Adrenal gland (tissue), 12 donors: ENCODE results near the gene LILRB5. TPM values are rescaled to one million over a fixed set of nuclear protein-coding genes. Genes with fewer than 3 reads are reported as not detected.
"Not testable (repeated sequence)": the region's sequence is repeated elsewhere in the genome, so short reads cannot be mapped to it uniquely, and the experiment has no call there.

Experiments
- DNase-seq, 7 donors: peaks; one replicate each; pipeline ENCODE4 v3.0.0-alpha.2; 2019 to 2020
- H3K27ac ChIP-seq, 5 donors: fragments of 200-600 bp; sonication (generic) in 4 of 5; 1 replicate in 3 of 5; 2 replicates in 2 of 5; pipeline versions ENCODE4 v1.5.1 to v1.8.0; 2016 to 2020; ENCODE audit warnings: mild to moderate bottlenecking in 1 of 5
- H3K27me3 ChIP-seq: fragments of 200-600 bp; 2 replicates; pipeline ENCODE4 v1.8.0; 2021
- H3K36me3 ChIP-seq, 2 donors: fragments of 200-600 bp; replicated peaks in 1 of 2; 1 replicate in 1 of 2; 2 replicates in 1 of 2; pipeline versions ENCODE4 v1.5.1 to v1.8.0; 2018 to 2022
- H3K4me1 ChIP-seq, 2 donors: fragments of 200-600 bp; replicated peaks in 1 of 2; 1 replicate in 1 of 2; 2 replicates in 1 of 2; pipeline versions ENCODE4 v1.5.1 to v1.8.0; 2018 to 2021
- H3K4me3 ChIP-seq, 4 donors: fragments of 200-600 bp; sonication (generic) in 3 of 4; one replicate each; pipeline ENCODE4 v1.5.1; 2016 to 2018
- H3K9me3 ChIP-seq, 3 donors: fragments of 200-600 bp; sonication (generic) in 1 of 3; replicated peaks in 1 of 3; 1 replicate in 2 of 3; 2 replicates in 1 of 3; pipeline versions ENCODE4 v1.5.1 to v1.8.0; 2016 to 2021
- POLR2A ChIP-seq, 2 donors: fragments of 450-650 bp; IDR thresholded peaks; one replicate each; pipeline ENCODE4 v1.6.1; 2017; ENCODE audit warnings: antibody characterized with exemption in 2 of 2, mild to moderate bottlenecking in 2 of 2, moderate library complexity in 1 of 2
- WGBS, 4 donors: extraction: QIAGEN DNeasy Blood & Tissue Kit in 2 of 4; methylation state at CpG; one replicate each; pipeline versions ENCODE4 v1.1.5 to v1.1.7; 2013 to 2017; 5-methylcytosine and 5-hydroxymethylcytosine counted together
- intact Hi-C, 2 donors: fragments of 100-400 bp; cut with DNase I; formaldehyde crosslinking; loops; one replicate each; pipeline versions ENCODE4 v1.14.1 to v1.15.0; 2022 to 2023
- polyA plus RNA-seq, 3 donors: library from polyadenylated mRNA; stranded (reverse); fragments of 200-250 nt in 2 of 3; fragments of 350-450 nt in 1 of 3; fragmentation: Illumina TruSeq in 1 of 3; extraction: RNeasy Lipid Tissue Mini Kit (QIAGEN cat#74804) in 1 of 3; gene quantifications; one replicate each; pipeline ENCODE4 v1.2.3, GENCODE V29; 2013 to 2014
- total RNA-seq, 9 donors: library from RNA; depleted of rRNA in 4 of 9; stranded (reverse); fragments of >200 nt in 4 of 9; fragments of 120-200 nt in 1 of 9; fragmentation: NEBNext Ultra II Directional in 1 of 9; extraction: Animal tissue kit (Norgen Biotek cat#: 25700) in 1 of 9; gene quantifications; one replicate each; pipeline versions ENCODE4 v1.1.0 to v1.2.4, GENCODE V29; 2013 to 2023
- TF ChIP-seq, protein P1 (sequence below), 6 experiments: fragments of 450-650 bp in 4 of 6; fragments of 200-600 bp in 2 of 6; sonication (generic) in 1 of 6; IDR thresholded peaks; 1 replicate in 5 of 6; 2 replicates in 1 of 6; pipeline versions ENCODE4 v1.5.1 to v1.8.0; 2016 to 2021; ENCODE audit warnings: antibody characterized with exemption in 6 of 6, mild to moderate bottlenecking in 2 of 6, moderate library complexity in 1 of 6
- donor health status: healthy with polysubstance abuse.
- donor health status: Bipolar disorder and iron deficiency.
- donor health status: DM: yes; HTN: yes; CAD: no.
- donor health status: DM: no; HTN: no; CAD: no.
- donor health status: DM: no; HTN: no; CAD: no.
- donor health status: DM: yes; HTN: yes; CAD: no.

LILRB5 gene
- total and polyA plus RNA-seq, 12 donors: 4.2 to 68.6 (median 29.2) TPM

DNA sequence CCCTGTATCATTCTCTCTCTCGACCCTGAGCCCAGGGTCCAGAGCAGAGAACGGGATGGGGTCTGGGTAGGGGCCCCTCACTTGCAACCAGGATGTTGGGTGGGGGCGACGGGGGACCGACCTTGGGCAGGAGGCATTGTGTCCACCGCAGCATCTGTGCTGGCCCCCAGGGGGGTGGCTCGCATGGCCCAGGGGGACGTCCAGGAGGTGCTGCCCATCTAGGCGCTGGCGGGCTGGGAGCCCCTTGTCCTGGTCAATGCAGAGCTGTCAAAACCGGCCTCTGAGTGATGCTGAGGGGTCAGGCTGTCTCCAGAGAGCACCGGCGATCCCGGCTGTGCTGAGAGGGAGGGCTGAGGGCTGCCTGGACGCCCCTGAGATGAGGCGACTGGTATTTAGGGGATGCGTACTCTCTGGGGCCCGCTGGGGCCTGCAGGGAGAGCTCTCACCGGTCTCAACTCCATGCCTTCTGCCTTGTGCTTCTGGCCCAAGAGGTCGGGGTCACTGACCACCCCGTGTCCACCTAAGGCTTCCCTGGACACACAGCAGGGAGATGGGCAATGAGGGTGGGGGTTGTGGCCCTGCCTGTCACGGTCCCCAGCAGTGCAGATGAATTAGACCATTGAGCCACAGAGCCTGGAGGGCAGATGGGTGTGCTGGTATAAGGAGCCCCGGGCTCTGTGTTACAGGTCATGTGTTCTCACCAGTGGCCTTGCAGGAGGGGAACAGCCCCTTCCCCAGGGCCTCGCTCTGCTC lies 47.8 kb downstream of the LILRB5 start:
- Histone ChIP-seq H3K36me3 (peaks cover 0 to 41% of the 10 kb centered on the region in 2 donors), H3K27me3 (no peaks in the 10 kb centered on the region), H3K27ac (peak overlapping the region; percentile 82 to 100 (median 95)), H3K9me3 (no peaks in the 10 kb centered on the region), H3K4me1 (peaks cover 41 to 64% of the 10 kb centered on the region in 2 donors), H3K4me3 (no peak overlapping the region)
- WGBS, 4 donors: 30 to 62% (median 59%) methylated on average over 9 to 24 of the region's 24 CpGs
- peak in 1 of 2 donors; percentile 10 for TF ChIP-seq POLR2A (IDR thresholded peaks at IDR 0.05)
- TF ChIP-seq, protein P1, sequence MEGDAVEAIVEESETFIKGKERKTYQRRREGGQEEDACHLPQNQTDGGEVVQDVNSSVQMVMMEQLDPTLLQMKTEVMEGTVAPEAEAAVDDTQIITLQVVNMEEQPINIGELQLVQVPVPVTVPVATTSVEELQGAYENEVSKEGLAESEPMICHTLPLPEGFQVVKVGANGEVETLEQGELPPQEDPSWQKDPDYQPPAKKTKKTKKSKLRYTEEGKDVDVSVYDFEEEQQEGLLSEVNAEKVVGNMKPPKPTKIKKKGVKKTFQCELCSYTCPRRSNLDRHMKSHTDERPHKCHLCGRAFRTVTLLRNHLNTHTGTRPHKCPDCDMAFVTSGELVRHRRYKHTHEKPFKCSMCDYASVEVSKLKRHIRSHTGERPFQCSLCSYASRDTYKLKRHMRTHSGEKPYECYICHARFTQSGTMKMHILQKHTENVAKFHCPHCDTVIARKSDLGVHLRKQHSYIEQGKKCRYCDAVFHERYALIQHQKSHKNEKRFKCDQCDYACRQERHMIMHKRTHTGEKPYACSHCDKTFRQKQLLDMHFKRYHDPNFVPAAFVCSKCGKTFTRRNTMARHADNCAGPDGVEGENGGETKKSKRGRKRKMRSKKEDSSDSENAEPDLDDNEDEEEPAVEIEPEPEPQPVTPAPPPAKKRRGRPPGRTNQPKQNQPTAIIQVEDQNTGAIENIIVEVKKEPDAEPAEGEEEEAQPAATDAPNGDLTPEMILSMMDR (IDR thresholded peaks at IDR 0.05): no peak
- intact Hi-C loops: no loop called here
- DNase-seq: peak in 2 of 7 donors; percentile 54 to 55

DNA sequence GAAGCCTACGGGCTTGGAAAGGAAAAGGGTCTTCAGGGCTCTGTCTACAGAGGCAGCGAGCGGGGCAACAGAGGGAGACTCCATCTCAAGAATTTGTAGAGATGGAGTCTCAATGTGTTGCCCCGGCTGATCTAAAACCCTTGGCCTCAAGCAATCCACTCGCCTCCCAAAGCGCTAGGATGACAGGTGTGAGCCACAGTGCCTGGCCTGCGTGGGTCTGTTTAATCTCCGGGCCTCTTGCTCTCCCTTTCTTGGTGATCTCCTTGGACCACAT lies 48.4 kb downstream of the LILRB5 start:
- H3K4me1 ChIP-seq: peaks cover 41 to 69% of the 10 kb centered on the region in 2 donors
- H3K4me3 ChIP-seq: no peak overlapping the region
- H3K36me3 ChIP-seq: peaks cover 0 to 46% of the 10 kb centered on the region in 2 donors
- no peak for TF ChIP-seq POLR2A (IDR thresholded peaks at IDR 0.05)
- TF ChIP-seq, protein P1 (IDR thresholded peaks at IDR 0.05): no peak
- H3K9me3 ChIP-seq: no peaks in the 10 kb centered on the region
- no peaks in the 10 kb centered on the region for H3K27me3 ChIP-seq
- peak overlapping the region; percentile 82 to 100 (median 95) for H3K27ac ChIP-seq
- DNase-seq: no peak
- intact Hi-C loops: no loop called here
- WGBS, 4 donors: 78 to 90% (median 84%) methylated on average over 7 to 8 of the region's 8 CpGs

DNA sequence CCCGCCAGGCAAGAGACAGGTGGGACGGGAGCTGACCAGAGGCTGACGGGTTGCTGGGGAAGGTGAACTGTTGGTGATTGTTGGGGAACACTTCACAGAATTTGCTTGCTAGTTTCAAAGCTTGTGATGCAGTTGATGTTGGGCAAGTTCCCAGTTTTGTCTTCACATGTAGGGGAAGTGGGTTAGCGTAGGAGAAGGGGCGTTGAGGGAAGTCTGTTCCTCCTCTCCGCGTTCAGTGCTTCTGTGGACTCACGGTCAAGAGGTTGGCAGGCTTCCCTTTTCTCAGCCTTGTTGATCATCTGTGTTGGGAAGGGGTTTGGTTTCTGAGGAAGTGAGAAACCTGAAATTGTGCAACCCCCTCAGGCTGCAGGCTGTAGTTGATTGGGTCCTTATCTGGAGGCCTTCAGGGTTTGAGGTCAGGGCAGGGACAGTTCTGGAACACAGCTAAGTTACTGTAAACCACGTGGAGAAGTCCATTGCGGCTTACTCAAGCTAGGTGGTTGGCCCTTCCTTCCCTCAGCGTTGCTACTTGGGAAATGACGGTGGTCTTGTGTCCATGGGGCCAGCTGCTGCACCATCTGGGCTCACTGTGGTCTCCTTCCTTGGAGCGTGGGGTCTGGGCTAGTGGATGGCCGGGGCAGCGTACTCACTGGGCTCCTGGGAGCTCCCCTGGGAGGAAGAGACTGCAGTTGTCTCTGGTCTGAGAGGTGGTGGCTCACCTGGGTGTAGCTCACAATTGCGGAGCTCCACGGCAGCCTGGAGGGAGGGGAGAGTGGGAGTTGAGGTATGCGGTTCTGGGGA lies 48.9 kb downstream of the LILRB5 start:
- H3K36me3 ChIP-seq: peaks cover 0 to 52% of the 10 kb centered on the region in 2 donors
- TF ChIP-seq, protein P1 (IDR thresholded peaks at IDR 0.05): no peak
- peak; percentile 32 to 60 for TF ChIP-seq POLR2A (IDR thresholded peaks at IDR 0.05)
- 40 to 51% (median 47%) methylated on average over 14 to 18 of the region's 18 CpGs for WGBS, 4 donors
- peaks cover 43 to 74% of the 10 kb centered on the region in 2 donors for H3K4me1 ChIP-seq
- peak overlapping the region; percentile 84 to 100 (median 95) for H3K27ac ChIP-seq
- intact Hi-C loops: no loop called here
- H3K9me3 ChIP-seq: no peaks in the 10 kb centered on the region
- no peaks in the 10 kb centered on the region for H3K27me3 ChIP-seq
- DNase-seq: peak; percentile 71 to 99 (median 95)
- H3K4me3 ChIP-seq: no peak overlapping the region

DNA sequence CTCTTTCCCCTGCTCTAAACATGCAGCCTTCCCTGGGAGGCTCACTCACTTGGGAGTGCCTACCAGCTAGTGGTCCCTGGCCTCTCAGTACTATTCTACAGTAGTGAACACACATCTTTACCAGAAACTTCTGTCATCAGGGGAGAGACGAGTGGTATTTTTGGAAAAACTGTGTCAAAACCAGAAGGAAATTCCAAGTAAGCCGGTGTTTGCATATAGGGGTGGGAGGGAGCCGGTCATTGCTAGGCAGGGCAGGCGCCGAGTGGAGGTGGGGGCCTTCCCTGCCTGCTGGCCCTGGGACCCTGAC lies 49.4 kb downstream of the LILRB5 start:
- 48 to 64% (median 53%) methylated on average over 5 of the region's 5 CpGs for WGBS, 4 donors
- Histone ChIP-seq H3K27ac (peak overlapping the region; percentile 76 to 100 (median 90)), H3K36me3 (peaks cover 0 to 57% of the 10 kb centered on the region in 2 donors), H3K27me3 (no peaks in the 10 kb centered on the region), H3K4me3 (no peak overlapping the region), H3K9me3 (no peaks in the 10 kb centered on the region), H3K4me1 (peaks cover 48 to 80% of the 10 kb centered on the region in 2 donors)
- no peak for DNase-seq
- intact Hi-C loops: no loop called here
- TF ChIP-seq, protein P1 (IDR thresholded peaks at IDR 0.05): no peak
- no peak for TF ChIP-seq POLR2A (IDR thresholded peaks at IDR 0.05)

DNA sequence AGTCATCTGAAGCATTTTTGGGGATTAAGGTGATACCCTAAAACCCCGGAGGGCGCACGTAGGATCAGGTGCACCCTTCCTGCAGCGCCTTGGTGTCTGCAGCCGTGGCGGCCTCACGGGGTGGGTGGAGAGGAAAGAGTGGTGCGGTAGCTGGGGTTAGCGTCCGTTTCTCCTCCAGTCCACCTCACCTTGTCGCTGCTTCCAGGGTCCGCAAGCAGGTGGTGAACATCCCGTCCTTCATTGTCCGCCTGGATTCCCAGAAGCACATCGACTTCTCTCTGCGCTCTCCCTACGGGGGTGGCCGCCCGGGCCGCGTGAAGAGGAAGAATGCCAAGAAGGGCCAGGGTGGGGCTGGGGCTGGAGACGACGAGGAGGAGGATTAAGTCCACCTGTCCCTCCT lies 49.9 kb downstream of the LILRB5 start:
- H3K4me3 ChIP-seq, H3K27me3 ChIP-seq, intact Hi-C loops, H3K9me3 ChIP-seq: not testable (repeated sequence)
- peak in 1 of 7 donors; percentile 43 for DNase-seq
- peaks cover 0 to 62% of the 10 kb centered on the region in 2 donors for H3K36me3 ChIP-seq
- 74 to 85% (median 78%) methylated on average over 23 of the region's 23 CpGs for WGBS, 4 donors
- peak overlapping the region; percentile 76 to 100 (median 90) for H3K27ac ChIP-seq
- H3K4me1 ChIP-seq: peaks cover 53 to 84% of the 10 kb centered on the region in 2 donors
